Esophagus muscularis mucosa (tissue), 4 donors: Measurements from ENCODE around the gene MASP1. TPM values are rescaled to one million over a fixed set of nuclear protein-coding genes. Genes with fewer than 3 reads are reported as not detected.

ENCODE experiments used
- DNase-seq: peaks from one replicate; pipeline ENCODE4 v3.0.0-alpha.2; 2017; ENCODE audit errors: extremely low spot score
- H3K27ac ChIP-seq, 4 donors: fragments of 200-600 bp; sonication (generic); replicated peaks in 1 of 4; 1 replicate in 3 of 4; 2 replicates in 1 of 4; pipeline ENCODE4 v1.5.1; 2016 to 2019; ENCODE audit warnings: mild to moderate bottlenecking in 1 of 4
- H3K27me3 ChIP-seq, 4 donors: fragments of 200-600 bp; sonication (generic); one replicate each; pipeline versions ENCODE4 v1.5.1 to v1.6.0; 2016 to 2019
- H3K36me3 ChIP-seq, 4 donors: fragments of 200-600 bp; sonication (generic); one replicate each; pipeline ENCODE4 v1.5.1; 2016 to 2019
- H3K4me1 ChIP-seq, 4 donors: fragments of 200-600 bp; sonication (generic); one replicate each; pipeline ENCODE4 v1.5.1; 2016 to 2019
- H3K4me3 ChIP-seq, 4 donors: fragments of 200-600 bp; sonication (generic); 1 replicate in 2 of 4; 2 replicates in 2 of 4; pipeline ENCODE4 v1.5.1; 2016 to 2019; ENCODE audit warnings: mild to moderate bottlenecking in 4 of 4, moderate library complexity in 1 of 4
- H3K9me3 ChIP-seq, 4 donors: fragments of 200-600 bp; sonication (generic); 1 replicate in 3 of 4; 2 replicates in 1 of 4; pipeline ENCODE4 v1.5.1; 2016 to 2019
- CTCF ChIP-seq, 3 experiments: fragments of 200-600 bp in 2 of 3; fragments of 450-650 bp in 1 of 3; sonication (generic) in 2 of 3; IDR thresholded peaks; one replicate each; pipeline ENCODE4 v1.5.1; 2017 to 2019; ENCODE audit warnings: antibody characterized with exemption in 3 of 3, mild to moderate bottlenecking in 2 of 3, moderate library complexity in 1 of 3
- EP300 ChIP-seq: sonication (generic); formaldehyde crosslinking; IDR thresholded peaks from one replicate; pipeline ENCODE4 v1.6.1; 2017; ENCODE audit warnings: antibody characterized with exemption
- POLR2A ChIP-seq: fragments of 450-650 bp; IDR thresholded peaks from one replicate; pipeline ENCODE4 v1.6.1; 2017; ENCODE audit warnings: antibody characterized with exemption, moderate library complexity, mild to moderate bottlenecking, low read depth
- POLR2AphosphoS5 ChIP-seq, 2 donors: sonication (generic); formaldehyde crosslinking; IDR thresholded peaks; one replicate each; pipeline ENCODE4 v1.6.1; 2017; ENCODE audit warnings: antibody characterized with exemption in 2 of 2
- WGBS: methylation state at CpG from one replicate; pipeline ENCODE4 v1.1.5; 2018; 5-methylcytosine and 5-hydroxymethylcytosine counted together
- intact Hi-C: fragments of 100-400 bp; cut with DNase I; formaldehyde crosslinking; loops from one replicate; pipeline ENCODE4 v1.15.1; 2023
- total RNA-seq, 4 donors: library from RNA; depleted of rRNA; stranded (reverse); fragments of >200 nt; gene quantifications; one replicate each; pipeline versions ENCODE4 v1.1.0 to v1.2.1, GENCODE V29; 2016

Gene MASP1
- total RNA-seq, 4 donors from 2014 or later, result 0.66 to 3.5 (median 2.1) TPM

GRCh38 chr3:187276397-187277128 lies 15.0 kb downstream of the MASP1 start:
- DNase-seq, result no peak
- Histone ChIP-seq H3K4me3 (no peak overlapping the region), H3K4me1 (no peaks in the 10 kb centered on the region), H3K36me3 (no peaks in the 10 kb centered on the region), H3K27ac (no peak overlapping the region), H3K9me3 (no peaks in the 10 kb centered on the region), H3K27me3 (no peaks in the 10 kb centered on the region)
- TF ChIP-seq POLR2A, result no peak
- WGBS, result 65% methylated on average over 7 of the region's 7 CpGs
- intact Hi-C loops, result no loop called here

- Histone ChIP-seq H3K36me3 (peaks cover 0 to 9% (median 0%) of the 10 kb centered on the region in 4 donors), H3K4me3 (no peak overlapping the region), H3K4me1 (no peaks in the 10 kb centered on the region), H3K27ac (no peak overlapping the region), H3K27me3 (no peaks in the 10 kb centered on the region), H3K9me3 (peaks cover 0 to 3% (median under 1%) of the 10 kb centered on the region in 4 donors)
- WGBS, result 56% methylated on average over 3 of the region's 5 CpGs
- no peak for TF ChIP-seq CTCF (IDR thresholded peaks at IDR 0.05)
- TF ChIP-seq POLR2A, result no peak
- TF ChIP-seq EP300, result no peak
- TF ChIP-seq POLR2AphosphoS5 (IDR thresholded peaks at IDR 0.05), result no peak
- intact Hi-C loops, result no loop called here
- DNase-seq, result no peak
Measured at GRCh38 chr3:187274977-187275338, 16.6 kb downstream of the MASP1 start.

GRCh38 chr3:187274315-187274976 lies 17.1 kb downstream of the MASP1 start:
- no peak for TF ChIP-seq POLR2AphosphoS5 (IDR thresholded peaks at IDR 0.05)
- intact Hi-C loops, result no loop called here
- Histone ChIP-seq H3K27me3 (no peaks in the 10 kb centered on the region), H3K27ac (no peak overlapping the region), H3K36me3 (peaks cover 0 to 14% (median 0%) of the 10 kb centered on the region in 4 donors), H3K4me3 (no peak overlapping the region), H3K9me3 (peaks cover 0 to 8% (median 3%) of the 10 kb centered on the region in 4 donors), H3K4me1 (no peaks in the 10 kb centered on the region)
- WGBS, result 73% methylated on average over 6 of the region's 6 CpGs
- DNase-seq, result no peak

- intact Hi-C loops, result no loop called here
- Histone ChIP-seq H3K27me3 (no peaks in the 10 kb centered on the region), H3K36me3 (peaks cover 0 to 20% (median 0%) of the 10 kb centered on the region in 4 donors), H3K9me3 (peaks cover 0 to 14% (median 6%) of the 10 kb centered on the region in 4 donors), H3K4me3 (no peak overlapping the region), H3K4me1 (no peaks in the 10 kb centered on the region), H3K27ac (no peak overlapping the region)
- 54% methylated on average over 2 of the region's 2 CpGs for WGBS
- TF ChIP-seq POLR2A (no peak), EP300 (no peak), CTCF (IDR thresholded peaks at IDR 0.05) (no peak), POLR2AphosphoS5 (IDR thresholded peaks at IDR 0.05) (no peak)
- DNase-seq, result no peak
Measured at GRCh38 chr3:187271582-187271981, 20.0 kb downstream of the MASP1 start.

GRCh38 chr3:187269486-187269885 lies 22.1 kb downstream of the MASP1 start:
- intact Hi-C loops, result no loop called here

GRCh38 chr3:187267306-187267705 lies 24.2 kb downstream of the MASP1 start:
- Histone ChIP-seq H3K27ac (no peak overlapping the region), H3K36me3 (peaks cover 0 to 20% (median 0%) of the 10 kb centered on the region in 4 donors), H3K4me3 (no peak overlapping the region), H3K9me3 (peaks cover 0 to 14% (median 6%) of the 10 kb centered on the region in 4 donors), H3K27me3 (no peaks in the 10 kb centered on the region), H3K4me1 (peaks cover 21 to 30% (median 29%) of the 10 kb centered on the region in 4 donors)
- no peak for DNase-seq
- no peak for TF ChIP-seq EP300
- no peak for TF ChIP-seq POLR2A
- no peak for TF ChIP-seq CTCF (IDR thresholded peaks at IDR 0.05)
- 84% methylated on average over 3 of the region's 3 CpGs for WGBS
- intact Hi-C loops, result no loop called here

More at GRCh38 chr3:187269486-187269885, 22.1 kb downstream of the MASP1 start:
- peaks cover 0 to 14% (median 6%) of the 10 kb centered on the region in 4 donors for H3K9me3 ChIP-seq
- no peaks in the 10 kb centered on the region for H3K27me3 ChIP-seq
- no peak overlapping the region for H3K4me3 ChIP-seq
- TF ChIP-seq POLR2A, result no peak
- no peak for DNase-seq
- peaks cover 8 to 14% (median 12%) of the 10 kb centered on the region in 4 donors for H3K4me1 ChIP-seq
- peaks cover 0 to 20% (median 0%) of the 10 kb centered on the region in 4 donors for H3K36me3 ChIP-seq
- H3K27ac ChIP-seq, result no peak overlapping the region
